DMS153 (cell line): ENCODE results near the gene PGF.
"Not testable (repeated sequence)": the region's sequence is repeated elsewhere in the genome, so short reads cannot be mapped to it uniquely, and the experiment has no call there.

ENCODE experiments used
- DNase-seq: peaks from one replicate; lab custom pipeline; 2025; lab: John Stamatoyannopoulos, UW

The PGF gene

GRCh38 chr14:74955229-74956026 is at the start of gene PGF:
PGF (minus strand) TSS chr14:74955597; CDS start chr14:74955242, 355 bp downstream.
- DNase-seq = peak; percentile 10

- no peak for DNase-seq
Observed at GRCh38 chr14:75003250-75004027, 48.0 kb upstream of the PGF start.

GRCh38 chr14:75002392-75003249 is 47.2 kb upstream of the PGF start, which contains the start of gene EIF2B2:
EIF2B2 (plus strand) TSS chr14:75002921; CDS start chr14:75002991, 70 bp downstream.
- DNase-seq = peak; percentile 93

GRCh38 chr14:75001899-75002298 is 46.5 kb upstream of the PGF start:
- DNase-seq = no peak

- DNase-seq = no peak
Observed at GRCh38 chr14:75001261-75001660, 45.9 kb upstream of the PGF start.

- not testable (repeated sequence) for DNase-seq
Observed at GRCh38 chr14:74995781-74996180, 40.4 kb upstream of the PGF start.

GRCh38 chr14:74994182-74994581 is 38.8 kb upstream of the PGF start:
- DNase-seq = not testable (repeated sequence)

GRCh38 chr14:74988993-74989392 is 33.6 kb upstream of the PGF start:
- DNase-seq = no peak

- DNase-seq = peak; percentile 56
Observed at GRCh38 chr14:74988131-74988530, 32.7 kb upstream of the PGF start.

GRCh38 chr14:74985806-74986205 is 30.4 kb upstream of the PGF start:
- DNase-seq = no peak

- DNase-seq = no peak
Observed at GRCh38 chr14:74985028-74985310, 29.6 kb upstream of the PGF start.

- no peak for DNase-seq
Observed at GRCh38 chr14:74984236-74985027, 29.0 kb upstream of the PGF start.

- no peak for DNase-seq
Observed at GRCh38 chr14:74983343-74983742, 27.9 kb upstream of the PGF start.

GRCh38 chr14:74982661-74983060 is 27.3 kb upstream of the PGF start:
- no peak for DNase-seq

- no peak for DNase-seq
Observed at GRCh38 chr14:74981833-74982232, 26.4 kb upstream of the PGF start.

GRCh38 chr14:74981462-74981782 is 26.0 kb upstream of the PGF start:
- DNase-seq = no peak

GRCh38 chr14:74980731-74981461 is 25.5 kb upstream of the PGF start:
- no peak for DNase-seq

GRCh38 chr14:74980398-74980730 is 25.0 kb upstream of the PGF start:
- DNase-seq = no peak

GRCh38 chr14:74979442-74980397 is 24.3 kb upstream of the PGF start:
- no peak for DNase-seq

GRCh38 chr14:74979029-74979428 is 23.6 kb upstream of the PGF start:
- no peak for DNase-seq
